ENCODE results near the gene GPR150. TPM values are rescaled to one million over a fixed set of nuclear protein-coding genes. Genes with fewer than 3 reads are reported as not detected.

Gene GPR150
- total and polyA plus RNA-seq, 9 of the 15 experiments (the other 6 are each of a cell fraction or from before 2014, with no cell fraction given): not detected

DNA sequence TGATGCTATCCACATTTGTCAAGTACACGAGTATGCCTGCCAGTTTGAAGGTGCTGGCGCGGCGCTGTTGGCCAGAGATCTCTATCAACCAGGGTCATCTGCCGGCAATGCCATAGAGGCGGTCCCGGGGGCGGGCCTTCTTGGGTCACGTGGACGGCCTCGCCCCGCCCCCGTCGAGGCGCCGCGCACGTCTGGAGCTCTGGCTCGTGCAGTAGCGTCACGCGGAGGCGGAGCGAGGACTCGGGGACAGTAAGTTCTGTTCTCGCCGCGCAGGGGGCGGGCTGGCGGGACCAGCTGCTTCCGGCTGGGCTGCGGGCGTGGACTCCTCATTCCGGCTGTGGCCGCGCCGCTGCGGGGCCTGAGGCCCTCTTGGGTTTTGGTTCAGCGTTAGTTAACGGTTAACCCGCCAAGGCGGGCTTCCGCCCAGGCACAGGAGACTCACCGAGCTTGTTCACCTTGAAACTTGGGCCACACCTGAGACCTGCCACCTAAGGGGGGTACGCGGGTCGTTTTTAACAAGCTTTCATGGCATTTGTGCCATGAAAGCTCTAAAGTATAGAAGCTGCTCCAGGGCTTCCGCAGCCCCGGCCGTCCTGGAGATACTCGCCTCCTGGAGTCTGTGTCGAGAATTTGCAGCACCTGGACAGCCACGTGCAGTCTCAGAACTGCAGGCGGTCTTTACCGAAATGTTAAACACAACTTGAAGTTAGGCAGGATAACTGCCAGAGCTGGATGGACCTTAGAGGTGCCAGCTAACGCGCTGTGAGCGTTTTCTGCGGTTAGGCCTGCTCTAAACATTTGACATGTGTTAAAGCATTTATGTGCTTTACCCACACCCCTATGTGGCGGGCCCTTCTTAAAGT, 26.9 kb downstream of the GPR150 start, which contains the start of gene RFESD (continued):
- TF ChIP-seq, protein P1, sequence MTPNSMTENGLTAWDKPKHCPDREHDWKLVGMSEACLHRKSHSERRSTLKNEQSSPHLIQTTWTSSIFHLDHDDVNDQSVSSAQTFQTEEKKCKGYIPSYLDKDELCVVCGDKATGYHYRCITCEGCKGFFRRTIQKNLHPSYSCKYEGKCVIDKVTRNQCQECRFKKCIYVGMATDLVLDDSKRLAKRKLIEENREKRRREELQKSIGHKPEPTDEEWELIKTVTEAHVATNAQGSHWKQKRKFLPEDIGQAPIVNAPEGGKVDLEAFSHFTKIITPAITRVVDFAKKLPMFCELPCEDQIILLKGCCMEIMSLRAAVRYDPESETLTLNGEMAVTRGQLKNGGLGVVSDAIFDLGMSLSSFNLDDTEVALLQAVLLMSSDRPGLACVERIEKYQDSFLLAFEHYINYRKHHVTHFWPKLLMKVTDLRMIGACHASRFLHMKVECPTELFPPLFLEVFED (CRISPR knock-in tag; conservative IDR thresholded peaks at IDR 0.05): no peak
- no peak for TF ChIP-seq PATZ1 (CRISPR knock-in tag; IDR thresholded peaks at IDR 0.05; ENCODE audit: borderline replicate concordance)
- peak; percentile 79; the same call in 1 of the 2 replicates for TF ChIP-seq NR2C1 (IDR thresholded peaks at IDR 0.05)
- TF ChIP-seq NR2C1 (tag; IDR thresholded peaks at IDR 0.05): no peak; the same call in 1 of the 2 replicates
- TF ChIP-seq HNRNPUL1 (IDR thresholded peaks at IDR 0.05; ENCODE audit: low read length): no peak
- TF ChIP-seq COPS2 (conservative IDR thresholded peaks at IDR 0.05): no peak
- no peak for TF ChIP-seq NFIX (CRISPR knock-in tag; IDR thresholded peaks at IDR 0.05; ENCODE audit: low read depth)
- TF ChIP-seq TEAD2 (tag; IDR thresholded peaks at IDR 0.05): no peak
- TF ChIP-seq PHF8 (IDR thresholded peaks at IDR 0.05; ENCODE audit: borderline replicate concordance, low read length): peak; percentile 72; the same call in 1 of the 2 replicates
- no peak; the same call in 1 of the 2 replicates for TF ChIP-seq MITF (IDR thresholded peaks at IDR 0.05)
- TF ChIP-seq ELF2 (CRISPR knock-in tag; IDR thresholded peaks at IDR 0.05): no peak
- TF ChIP-seq SNAPC5 (CRISPR knock-in tag; IDR thresholded peaks at IDR 0.05): no peak
- peak; percentile 7; the same call in 1 of the 2 replicates for TF ChIP-seq NFE2 (IDR thresholded peaks at IDR 0.05; ENCODE audit: low read depth)
- TF ChIP-seq DIDO1 (tag; IDR thresholded peaks at IDR 0.05; ENCODE audit: low read depth): no peak
- TF ChIP-seq KLF13 (tag; IDR thresholded peaks at IDR 0.05; ENCODE audit: borderline replicate concordance, low read depth): 0 out of 2 replicates have a peak, but pooled peaks have one; percentile 45
- TF ChIP-seq ZNF274 (IDR thresholded peaks at IDR 0.05; ENCODE audit: borderline replicate concordance, low read depth, low read length): no peak
- TF ChIP-seq, protein P2, sequence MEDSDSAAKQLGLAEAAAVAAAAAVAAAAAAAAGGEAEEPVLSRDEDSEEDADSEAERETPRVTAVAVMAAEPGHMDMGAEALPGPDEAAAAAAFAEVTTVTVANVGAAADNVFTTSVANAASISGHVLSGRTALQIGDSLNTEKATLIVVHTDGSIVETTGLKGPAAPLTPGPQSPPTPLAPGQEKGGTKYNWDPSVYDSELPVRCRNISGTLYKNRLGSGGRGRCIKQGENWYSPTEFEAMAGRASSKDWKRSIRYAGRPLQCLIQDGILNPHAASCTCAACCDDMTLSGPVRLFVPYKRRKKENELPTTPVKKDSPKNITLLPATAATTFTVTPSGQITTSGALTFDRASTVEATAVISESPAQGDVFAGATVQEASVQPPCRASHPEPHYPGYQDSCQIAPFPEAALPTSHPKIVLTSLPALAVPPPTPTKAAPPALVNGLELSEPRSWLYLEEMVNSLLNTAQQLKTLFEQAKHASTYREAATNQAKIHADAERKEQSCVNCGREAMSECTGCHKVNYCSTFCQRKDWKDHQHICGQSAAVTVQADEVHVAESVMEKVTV (CRISPR knock-in tag; IDR thresholded peaks at IDR 0.05): no peak
